ENCODE results near the gene KCNJ3. TPM values are rescaled to one million over a fixed set of nuclear protein-coding genes. Genes with fewer than 3 reads are reported as not detected.

The KCNJ3 gene
- total RNA-seq, 1 donor from 2014 or later, result 4.2 TPM

- no peak for DNase-seq
- no peak for TF ChIP-seq CTCF (IDR thresholded peaks at IDR 0.05; ENCODE audit: borderline replicate concordance)
- intact Hi-C loops (cut with micrococcal nuclease), result no loop called here
- no peaks in the 10 kb centered on the region for H3K4me1 ChIP-seq
- H3K27ac ChIP-seq (replicated peaks), result no peak overlapping the region
- no peaks in the 10 kb centered on the region for H3K9me3 ChIP-seq (replicated peaks)
- no peak overlapping the region for H3K4me3 ChIP-seq
- no peaks in the 10 kb centered on the region for H3K36me3 ChIP-seq
- no peaks in the 10 kb centered on the region for H3K27me3 ChIP-seq (ENCODE audit: low read depth)
These were observed 15.2 kb downstream of the KCNJ3 start for GRCh38 chr2:154713675-154714074.

DNA sequence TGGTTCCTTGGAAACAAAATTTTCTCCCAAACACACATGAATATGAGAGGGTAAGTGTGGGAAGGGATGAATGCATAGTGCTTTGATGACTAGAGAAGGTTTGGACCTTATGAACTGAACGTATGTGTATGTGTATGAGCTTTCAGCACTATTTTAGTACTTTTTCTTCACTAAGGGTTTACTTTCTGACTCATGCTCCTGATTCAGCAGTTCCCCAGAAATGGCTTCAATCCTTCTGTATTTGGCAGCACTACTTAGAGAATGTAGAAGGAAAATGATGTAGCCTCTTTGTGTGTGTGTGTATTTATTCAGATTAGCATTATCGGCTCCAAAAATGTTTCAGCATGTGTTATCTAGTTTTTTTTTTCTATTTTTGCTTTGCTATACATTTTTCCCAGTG lies 22.2 kb downstream of the KCNJ3 start:
- Histone ChIP-seq H3K27ac (replicated peaks) (no peak overlapping the region), H3K4me1 (no peaks in the 10 kb centered on the region), H3K36me3 (no peaks in the 10 kb centered on the region), H3K27me3 (ENCODE audit: low read depth) (no peaks in the 10 kb centered on the region), H3K9me3 (replicated peaks) (no peaks in the 10 kb centered on the region), H3K4me3 (no peak overlapping the region)
- no peak for TF ChIP-seq CTCF (IDR thresholded peaks at IDR 0.05; ENCODE audit: borderline replicate concordance)
- no peak for DNase-seq
- intact Hi-C loops (cut with micrococcal nuclease), result no loop called here

- H3K27me3 ChIP-seq (ENCODE audit: low read depth), result no peaks in the 10 kb centered on the region
- intact Hi-C loops (cut with micrococcal nuclease), result no loop called here
- TF ChIP-seq CTCF (IDR thresholded peaks at IDR 0.05; ENCODE audit: borderline replicate concordance), result no peak
- H3K4me1 ChIP-seq, result no peaks in the 10 kb centered on the region
- no peaks in the 10 kb centered on the region for H3K9me3 ChIP-seq (replicated peaks)
- no peak for DNase-seq
- H3K4me3 ChIP-seq, result no peak overlapping the region
- H3K36me3 ChIP-seq, result no peaks in the 10 kb centered on the region
- H3K27ac ChIP-seq (replicated peaks), result no peak overlapping the region
These were observed 25.8 kb downstream of the KCNJ3 start for GRCh38 chr2:154724194-154724797.

- H3K4me3 ChIP-seq, result no peak overlapping the region
- peaks cover 17% of the 10 kb centered on the region for H3K9me3 ChIP-seq (replicated peaks)
- H3K4me1 ChIP-seq, result no peaks in the 10 kb centered on the region
- H3K27me3 ChIP-seq (ENCODE audit: low read depth), result no peaks in the 10 kb centered on the region
- no peaks in the 10 kb centered on the region for H3K36me3 ChIP-seq
- H3K27ac ChIP-seq (replicated peaks), result no peak overlapping the region
- intact Hi-C loops (cut with micrococcal nuclease), result no loop called here
- no peak for TF ChIP-seq CTCF (IDR thresholded peaks at IDR 0.05; ENCODE audit: borderline replicate concordance)
- no peak for DNase-seq
These were observed 41.9 kb downstream of the KCNJ3 start for GRCh38 chr2:154740361-154740760.

GRCh38 chr2:154758871-154759270 lies 60.4 kb downstream of the KCNJ3 start:
- Histone ChIP-seq H3K9me3 (replicated peaks) (no peaks in the 10 kb centered on the region), H3K36me3 (no peaks in the 10 kb centered on the region), H3K4me1 (no peaks in the 10 kb centered on the region), H3K4me3 (no peak overlapping the region), H3K27ac (replicated peaks) (no peak overlapping the region), H3K27me3 (ENCODE audit: low read depth) (no peaks in the 10 kb centered on the region)
- TF ChIP-seq CTCF (IDR thresholded peaks at IDR 0.05; ENCODE audit: borderline replicate concordance), result no peak
- intact Hi-C loops (cut with micrococcal nuclease), result no loop called here
- no peak for DNase-seq
